Measurements from ENCODE around the gene NRG2. TPM values are rescaled to one million over a fixed set of nuclear protein-coding genes. Genes with fewer than 3 reads are reported as not detected.

NRG2 gene
- total RNA-seq, 2 donors from 2014 or later: 5.6 to 6.5 TPM

- Histone ChIP-seq H3K27me3 (no peaks in the 10 kb centered on the region), H3K4me1 (no peaks in the 10 kb centered on the region), H3K9me3 (no peaks in the 10 kb centered on the region), H3K27ac (no peak overlapping the region), H3K4me3 (no peak overlapping the region), H3K36me3 (replicated peaks in 1 of 2; ENCODE audit: insufficient read depth in 1 of 2, low read depth in 2 of 2) (no peaks in the 10 kb centered on the region)
- intact Hi-C loops (cut with DNase I): no loop called here
- 59 to 81% methylated on average over 1 of the region's 1 CpG for WGBS, 2 donors
- ATAC-seq: no peak
- DNase-seq: no peak
- TF ChIP-seq CTCF (IDR thresholded peaks at IDR 0.05) (no peak), POLR2A (IDR thresholded peaks at IDR 0.05) (no peak)
Observed at GRCh38 chr5:139976703-139977102, 66.4 kb downstream of the NRG2 start.

GRCh38 chr5:139975942-139976341, 67.2 kb downstream of the NRG2 start:
- no peak for TF ChIP-seq POLR2A (IDR thresholded peaks at IDR 0.05)
- no peak for TF ChIP-seq CTCF (IDR thresholded peaks at IDR 0.05)
- Histone ChIP-seq H3K9me3 (no peaks in the 10 kb centered on the region), H3K4me3 (no peak overlapping the region), H3K4me1 (no peaks in the 10 kb centered on the region), H3K27me3 (no peaks in the 10 kb centered on the region), H3K27ac (no peak overlapping the region), H3K36me3 (replicated peaks in 1 of 2; ENCODE audit: insufficient read depth in 1 of 2, low read depth in 2 of 2) (no peaks in the 10 kb centered on the region)
- ATAC-seq (no peak), DNase-seq (no peak)
- WGBS, 2 donors: 36 to 56% methylated on average over 1 of the region's 1 CpG
- intact Hi-C loops (cut with DNase I): no loop called here

- ATAC-seq: no peak
- no peak overlapping the region for H3K4me3 ChIP-seq
- H3K36me3 ChIP-seq (replicated peaks in 1 of 2; ENCODE audit: insufficient read depth in 1 of 2, low read depth in 2 of 2): no peaks in the 10 kb centered on the region
- WGBS, 2 donors: 93 to 98% methylated on average over 3 of the region's 3 CpGs
- H3K4me1 ChIP-seq: no peaks in the 10 kb centered on the region
- peak in 1 of 4 donors; percentile 27 for DNase-seq
- TF ChIP-seq CTCF (IDR thresholded peaks at IDR 0.05) (no peak), POLR2A (IDR thresholded peaks at IDR 0.05) (no peak)
- no peaks in the 10 kb centered on the region for H3K9me3 ChIP-seq
- H3K27ac ChIP-seq: no peak overlapping the region
- intact Hi-C loops (cut with DNase I): no loop called here
- H3K27me3 ChIP-seq: no peaks in the 10 kb centered on the region
Observed at GRCh38 chr5:139975306-139975705, 67.8 kb downstream of the NRG2 start.

GRCh38 chr5:139974661-139975060, 68.4 kb downstream of the NRG2 start:
- DNase-seq (no peak), ATAC-seq (no peak)
- no peaks in the 10 kb centered on the region for H3K9me3 ChIP-seq
- 74 to 92% methylated on average over 6 of the region's 6 CpGs for WGBS, 2 donors
- H3K4me3 ChIP-seq: no peak overlapping the region
- no peaks in the 10 kb centered on the region for H3K4me1 ChIP-seq
- H3K27ac ChIP-seq: no peak overlapping the region
- intact Hi-C loops (cut with DNase I): no loop called here
- no peaks in the 10 kb centered on the region for H3K36me3 ChIP-seq (replicated peaks in 1 of 2; ENCODE audit: insufficient read depth in 1 of 2, low read depth in 2 of 2)
- TF ChIP-seq POLR2A (IDR thresholded peaks at IDR 0.05) (no peak), CTCF (IDR thresholded peaks at IDR 0.05) (no peak)
- no peaks in the 10 kb centered on the region for H3K27me3 ChIP-seq

- no peak overlapping the region for H3K27ac ChIP-seq
- H3K4me1 ChIP-seq: peaks cover 15% of the 10 kb centered on the region
- H3K9me3 ChIP-seq: no peaks in the 10 kb centered on the region
- H3K27me3 ChIP-seq: no peaks in the 10 kb centered on the region
- 71 to 78% methylated on average over 4 of the region's 4 CpGs for WGBS, 2 donors
- DNase-seq (no peak), ATAC-seq (no peak)
- intact Hi-C loops (cut with DNase I): no loop called here
- no peak overlapping the region for H3K4me3 ChIP-seq
- H3K36me3 ChIP-seq (replicated peaks in 1 of 2; ENCODE audit: insufficient read depth in 1 of 2, low read depth in 2 of 2): no peaks in the 10 kb centered on the region
- TF ChIP-seq POLR2A (IDR thresholded peaks at IDR 0.05) (no peak), CTCF (IDR thresholded peaks at IDR 0.05) (no peak)
Observed at GRCh38 chr5:139971202-139971725, 71.8 kb downstream of the NRG2 start.

Data from body of pancreas (tissue), 4 donors.